OCI-LY3 (cell line): Measurements from ENCODE around the gene HERC2.

Experiments
- H2AFZ ChIP-seq: fragments of 200-600, 300-600 bp; shearing (Covaris generic); 2 replicates; pipeline ENCODE4 v1.6.0; 2014; ENCODE audit warnings: antibody characterized with exemption, low read depth, low read length
- H3K27ac ChIP-seq: fragments of 200-600, 300-600 bp; sonication (generic); 2 replicates; pipeline ENCODE4 v1.5.1; 2014; ENCODE audit warnings: mild to moderate bottlenecking, low read length, moderate library complexity, mixed read lengths
- H3K27me3 ChIP-seq: fragments of 200-600, 300-600 bp; sonication (generic); 2 replicates; pipeline ENCODE4 v1.6.1; 2014; ENCODE audit warnings: low read depth, low read length, mixed read lengths
- H3K36me3 ChIP-seq: fragments of 200-600, 300-600 bp; sonication (generic); replicated peaks from 2 replicates; pipeline ENCODE3; 2014; ENCODE audit warnings: low read depth, low read length, mixed read lengths
- H3K4me1 ChIP-seq: fragments of 300-600, 200-600 bp; sonication (generic); 2 replicates; pipeline ENCODE4 v1.6.1; 2014; ENCODE audit warnings: low read length, mixed read lengths
- H3K4me2 ChIP-seq: fragments of 200-600, 300-600 bp; sonication (generic); 2 replicates; pipeline ENCODE4 v1.6.1; 2014; ENCODE audit warnings: low read length, mixed read lengths
- H3K4me3 ChIP-seq: fragments of 300-600, 200-600 bp; sonication (generic); 2 replicates; pipeline ENCODE4 v1.5.1; 2014; ENCODE audit warnings: antibody characterized with exemption, mild to moderate bottlenecking, low read length, moderate library complexity
- H3K79me2 ChIP-seq: fragments of 300-600, 200-600 bp; shearing (Covaris generic); 2 replicates; pipeline ENCODE4 v1.6.1; 2014; ENCODE audit warnings: mild to moderate bottlenecking, low read length, mixed read lengths
- H3K9ac ChIP-seq: fragments of 300-600, 200-600 bp; shearing (Covaris generic); 2 replicates; pipeline ENCODE4 v1.6.0; 2014; ENCODE audit warnings: mild to moderate bottlenecking, low read length, moderate library complexity
- H3K9me3 ChIP-seq: fragments of 200-600, 300-600 bp; shearing (Covaris generic); 2 replicates; pipeline ENCODE4 v1.6.1; 2014; ENCODE audit warnings: low read length, mixed read lengths; ENCODE audit not compliant: insufficient read depth
- H4K20me1 ChIP-seq: fragments of 200-600, 300-600 bp; sonication (generic); 2 replicates; pipeline ENCODE4 v1.6.1; 2016; ENCODE audit warnings: low read length, mixed read lengths; ENCODE audit not compliant: insufficient read depth
- CTCF ChIP-seq: fragments of 200-600, 300-600 bp; sonication (generic); IDR thresholded peaks from 2 replicates; pipeline ENCODE4 v1.5.1; 2014; ENCODE audit warnings: antibody characterized with exemption, low read length, low read depth
- EZH2phosphoT487 ChIP-seq: fragments of 200-600 bp; shearing (Covaris generic); IDR thresholded peaks from 2 replicates; pipeline ENCODE4 v1.6.1; 2018; ENCODE audit warnings: antibody characterized with exemption, mixed run types, low read depth

HERC2 gene

GRCh38 chr15:28128031-28128430 lies 193.9 kb downstream of the HERC2 start:
- no peaks in the 10 kb centered on the region for H3K9me3 ChIP-seq
- H2AFZ ChIP-seq: no peak overlapping the region
- no peak overlapping the region for H3K9ac ChIP-seq
- no peaks in the 10 kb centered on the region for H3K27me3 ChIP-seq
- peak overlapping the region; percentile 83 for H3K4me2 ChIP-seq
- no peaks in the 10 kb centered on the region for H3K79me2 ChIP-seq
- H3K4me3 ChIP-seq: peak overlapping the region; percentile 35; the same call in 1 of the 2 replicates
- TF ChIP-seq EZH2phosphoT487: no peak
- no peak for TF ChIP-seq CTCF
- peaks cover 14% of the 10 kb centered on the region for H3K4me1 ChIP-seq
- H3K27ac ChIP-seq: 0 out of 2 replicates have a peak overlapping the region, but pooled peaks have one; percentile 6
- no peaks in the 10 kb centered on the region for H4K20me1 ChIP-seq
- H3K36me3 ChIP-seq: peaks cover 4% of the 10 kb centered on the region

GRCh38 chr15:28127036-28127435 lies 194.9 kb downstream of the HERC2 start:
- Histone ChIP-seq H3K4me3 (no peak overlapping the region), H4K20me1 (no peaks in the 10 kb centered on the region), H2AFZ (no peak overlapping the region), H3K27me3 (no peaks in the 10 kb centered on the region), H3K4me1 (peaks cover 14% of the 10 kb centered on the region), H3K27ac (no peak overlapping the region), H3K36me3 (peaks cover 4% of the 10 kb centered on the region), H3K79me2 (no peaks in the 10 kb centered on the region), H3K9me3 (no peaks in the 10 kb centered on the region), H3K4me2 (no peak overlapping the region), H3K9ac (no peak overlapping the region)
- TF ChIP-seq CTCF: no peak
- no peak for TF ChIP-seq EZH2phosphoT487

- Histone ChIP-seq H3K79me2 (no peaks in the 10 kb centered on the region), H3K9ac (no peak overlapping the region), H3K4me2 (no peak overlapping the region), H3K9me3 (no peaks in the 10 kb centered on the region), H2AFZ (no peak overlapping the region), H4K20me1 (no peaks in the 10 kb centered on the region), H3K27ac (no peak overlapping the region), H3K36me3 (peaks cover 4% of the 10 kb centered on the region), H3K4me3 (no peak overlapping the region), H3K4me1 (peaks cover 14% of the 10 kb centered on the region), H3K27me3 (no peaks in the 10 kb centered on the region)
- no peak for TF ChIP-seq EZH2phosphoT487
- peak; percentile 65 for TF ChIP-seq CTCF
These were observed 196.0 kb downstream of the HERC2 start for GRCh38 chr15:28125673-28126651.

- Histone ChIP-seq H3K9me3 (no peaks in the 10 kb centered on the region), H4K20me1 (no peaks in the 10 kb centered on the region), H3K4me2 (no peak overlapping the region), H3K4me1 (peaks cover 14% of the 10 kb centered on the region), H3K27me3 (no peaks in the 10 kb centered on the region), H3K27ac (no peak overlapping the region), H3K9ac (no peak overlapping the region), H2AFZ (no peak overlapping the region), H3K4me3 (no peak overlapping the region), H3K36me3 (no peaks in the 10 kb centered on the region), H3K79me2 (no peaks in the 10 kb centered on the region)
- TF ChIP-seq CTCF: no peak
- no peak for TF ChIP-seq EZH2phosphoT487
These were observed 197.1 kb downstream of the HERC2 start for GRCh38 chr15:28124841-28125240.
